PFSK-1 (cell line): ENCODE results near the gene ERI3.

ENCODE experiments used
- FOXP2 ChIP-seq: optimal IDR thresholded peaks from 2 replicates; pipeline ENCODE3; 2011; ENCODE audit warnings: borderline replicate concordance, control low read depth, inconsistent platforms; ENCODE audit not compliant: insufficient read depth; ENCODE audit errors: extremely low read length, extremely low read depth
- POLR2AphosphoS5 ChIP-seq: IDR thresholded peaks from 2 replicates; pipeline ENCODE4 v1.6.1; 2012; ENCODE audit warnings: low read depth, mild to moderate bottlenecking, control low read depth, low read length, moderate library complexity
- REST ChIP-seq, 2 experiments: IDR thresholded peaks; 2 replicates each; pipeline versions ENCODE4 v1.6.1 to v1.8.0; 2011 to 2012; ENCODE audit warnings: low read depth in 2 of 2, low read length in 2 of 2, control low read depth in 1 of 2, inconsistent platforms in 1 of 2, mild to moderate bottlenecking in 1 of 2, moderate library complexity in 1 of 2; ENCODE audit not compliant: insufficient read depth in 1 of 2
- SIN3A ChIP-seq: IDR thresholded peaks from 2 replicates; pipeline ENCODE4 v1.6.1; 2012; ENCODE audit warnings: mild to moderate bottlenecking, low read length, moderate library complexity, borderline replicate concordance; ENCODE audit not compliant: insufficient read depth
- TAF1 ChIP-seq: IDR thresholded peaks from 2 replicates; pipeline ENCODE4 v1.6.1; 2012; ENCODE audit warnings: low read length, control low read depth, borderline replicate concordance; ENCODE audit not compliant: insufficient read depth

ERI3 gene

DNA sequence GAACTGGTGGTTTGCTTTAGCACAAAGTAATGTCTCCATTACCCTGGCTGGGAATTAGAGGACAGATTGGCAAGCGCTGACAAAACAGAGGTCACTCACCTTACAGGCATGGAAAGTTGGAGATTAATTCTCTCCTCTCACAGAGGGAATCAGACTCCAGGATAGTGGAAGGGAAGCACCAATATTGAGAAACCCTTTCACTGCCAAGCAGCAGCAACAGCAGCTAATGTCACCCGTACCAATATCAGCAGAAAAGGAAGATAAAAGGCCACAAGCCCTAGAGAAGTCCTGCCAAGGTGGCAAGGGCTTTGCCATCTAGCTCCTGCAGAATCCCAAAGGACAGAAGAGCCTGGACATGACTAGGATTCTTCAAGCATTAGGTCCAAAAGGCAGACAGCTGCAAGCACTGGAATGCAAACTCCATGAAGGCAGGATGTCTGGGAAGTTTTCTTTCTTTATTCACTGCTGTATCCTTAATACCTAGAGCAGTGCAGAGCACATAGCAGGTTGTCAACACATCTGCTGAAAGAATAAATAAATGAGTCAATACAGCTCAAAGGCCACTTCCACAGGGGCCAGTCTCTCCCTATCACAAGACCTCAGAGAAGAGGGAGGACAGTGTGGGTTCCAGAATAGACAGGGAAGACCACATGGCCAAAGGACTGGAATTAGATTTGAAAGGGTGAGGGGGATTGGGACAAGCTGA is 57.2 kb downstream of the ERI3 start:
- no peak for TF ChIP-seq REST (IDR thresholded peaks at IDR 0.05; ENCODE audit: insufficient read depth in 1 of 2, low read depth in 2 of 2, low read length in 2 of 2)
- TF ChIP-seq POLR2AphosphoS5, result no peak
- no peak for TF ChIP-seq FOXP2
- no peak for TF ChIP-seq SIN3A
- no peak for TF ChIP-seq TAF1

DNA sequence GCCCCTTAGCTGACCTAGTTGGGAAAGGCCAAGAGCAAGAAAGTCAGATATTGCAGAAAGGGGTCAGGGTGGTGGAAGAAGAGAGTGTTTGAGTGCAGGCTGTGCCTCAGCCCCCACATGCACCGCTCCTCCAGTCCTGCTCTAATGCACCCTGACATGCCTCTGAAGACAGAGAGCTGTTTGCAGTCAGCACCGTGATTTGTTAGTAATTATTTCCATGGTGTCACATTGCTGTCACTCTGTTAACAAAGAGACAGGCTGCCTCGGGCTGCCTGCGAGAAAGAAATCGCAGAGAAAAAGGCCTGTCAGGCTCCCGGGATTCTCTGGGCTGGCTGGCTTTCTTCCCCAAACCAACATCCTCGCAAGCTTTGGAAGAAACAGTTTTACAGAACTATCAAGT is 58.3 kb downstream of the ERI3 start:
- no peak for TF ChIP-seq POLR2AphosphoS5
- no peak for TF ChIP-seq SIN3A

- TF ChIP-seq FOXP2 (no peak), POLR2AphosphoS5 (no peak), REST (IDR thresholded peaks at IDR 0.05; ENCODE audit: insufficient read depth in 1 of 2, low read depth in 2 of 2, low read length in 2 of 2) (no peak), TAF1 (no peak), SIN3A (no peak)
Measured at GRCh38 chr1:44296086-44296485, 59.0 kb downstream of the ERI3 start.

DNA sequence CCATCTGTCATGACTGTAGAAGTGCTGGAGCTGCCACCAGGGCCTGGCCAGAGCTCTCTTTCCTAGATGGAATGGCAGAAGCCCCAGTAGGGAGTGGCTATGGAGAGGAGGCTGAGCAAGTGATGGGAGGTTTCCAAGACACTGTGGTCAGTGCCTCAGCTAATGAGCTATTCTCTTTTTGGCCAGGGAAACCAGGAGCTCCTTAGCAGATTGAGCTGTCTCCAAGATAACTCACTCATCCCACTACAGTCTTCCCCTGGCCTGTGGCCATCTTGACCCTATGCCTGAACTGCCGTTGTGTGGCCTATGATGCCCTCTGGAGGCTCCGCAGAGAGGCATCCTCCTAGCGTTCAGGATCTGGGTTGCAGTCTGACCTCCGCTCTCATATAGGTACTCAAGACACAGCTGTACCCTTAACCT is 60.5 kb downstream of the ERI3 start:
- TF ChIP-seq REST (IDR thresholded peaks at IDR 0.05; ENCODE audit: insufficient read depth in 1 of 2, low read depth in 2 of 2, low read length in 2 of 2) (no peak), POLR2AphosphoS5 (no peak)

GRCh38 chr1:44293761-44294315 is 61.2 kb downstream of the ERI3 start:
- TF ChIP-seq TAF1 (no peak), FOXP2 (no peak), POLR2AphosphoS5 (no peak), REST (IDR thresholded peaks at IDR 0.05; ENCODE audit: insufficient read depth in 1 of 2, low read depth in 2 of 2, low read length in 2 of 2) (no peak), SIN3A (no peak)
